GM21528 (cell line): ENCODE measurements around the gene OSBPL5.

ENCODE experiments used
- ATAC-seq: cut with Tn5 transposase; IDR thresholded peaks from one replicate; pipeline ENCODE4 v1.9.1; 2021; ENCODE audit warnings: mild to moderate bottlenecking, moderate library complexity; ENCODE audit not compliant: unreplicated experiment, low FRiP score

The OSBPL5 gene, protein sequence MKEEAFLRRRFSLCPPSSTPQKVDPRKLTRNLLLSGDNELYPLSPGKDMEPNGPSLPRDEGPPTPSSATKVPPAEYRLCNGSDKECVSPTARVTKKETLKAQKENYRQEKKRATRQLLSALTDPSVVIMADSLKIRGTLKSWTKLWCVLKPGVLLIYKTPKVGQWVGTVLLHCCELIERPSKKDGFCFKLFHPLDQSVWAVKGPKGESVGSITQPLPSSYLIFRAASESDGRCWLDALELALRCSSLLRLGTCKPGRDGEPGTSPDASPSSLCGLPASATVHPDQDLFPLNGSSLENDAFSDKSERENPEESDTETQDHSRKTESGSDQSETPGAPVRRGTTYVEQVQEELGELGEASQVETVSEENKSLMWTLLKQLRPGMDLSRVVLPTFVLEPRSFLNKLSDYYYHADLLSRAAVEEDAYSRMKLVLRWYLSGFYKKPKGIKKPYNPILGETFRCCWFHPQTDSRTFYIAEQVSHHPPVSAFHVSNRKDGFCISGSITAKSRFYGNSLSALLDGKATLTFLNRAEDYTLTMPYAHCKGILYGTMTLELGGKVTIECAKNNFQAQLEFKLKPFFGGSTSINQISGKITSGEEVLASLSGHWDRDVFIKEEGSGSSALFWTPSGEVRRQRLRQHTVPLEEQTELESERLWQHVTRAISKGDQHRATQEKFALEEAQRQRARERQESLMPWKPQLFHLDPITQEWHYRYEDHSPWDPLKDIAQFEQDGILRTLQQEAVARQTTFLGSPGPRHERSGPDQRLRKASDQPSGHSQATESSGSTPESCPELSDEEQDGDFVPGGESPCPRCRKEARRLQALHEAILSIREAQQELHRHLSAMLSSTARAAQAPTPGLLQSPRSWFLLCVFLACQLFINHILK

DNA sequence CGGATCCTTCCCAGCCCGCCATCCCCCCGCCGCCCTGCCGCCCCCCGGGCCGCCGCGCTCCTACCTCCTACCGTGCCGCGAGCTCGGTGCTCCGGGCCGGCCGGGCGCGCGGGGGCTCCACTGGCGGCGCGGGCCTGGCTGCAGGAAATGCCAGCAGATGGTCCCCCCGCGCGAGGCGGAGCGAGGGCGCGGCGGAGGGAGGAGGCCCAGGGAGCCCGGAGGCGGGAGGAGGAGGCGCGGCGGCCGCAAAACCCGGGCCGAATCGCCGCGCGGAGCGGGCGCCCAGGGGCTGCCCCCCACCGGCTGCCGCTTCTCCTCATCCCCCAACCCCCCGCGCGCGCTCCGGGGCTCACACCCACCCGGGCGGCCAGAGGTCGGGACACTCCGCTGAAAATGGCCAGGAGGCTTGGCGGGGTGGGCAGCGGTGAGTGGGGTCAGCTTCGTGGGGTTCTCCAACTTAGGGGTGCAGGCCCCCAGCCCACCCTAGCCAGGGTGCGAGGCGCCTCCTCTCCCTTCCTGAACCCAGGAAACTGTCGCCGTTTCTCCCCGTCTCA, at the start of gene OSBPL5:
TSS of gene OSBPL5 (minus strand) at position 159 of the 554 bp plus-strand sequence. CDS start 36,162 bp downstream, outside the sequence.
- no peak for ATAC-seq

DNA sequence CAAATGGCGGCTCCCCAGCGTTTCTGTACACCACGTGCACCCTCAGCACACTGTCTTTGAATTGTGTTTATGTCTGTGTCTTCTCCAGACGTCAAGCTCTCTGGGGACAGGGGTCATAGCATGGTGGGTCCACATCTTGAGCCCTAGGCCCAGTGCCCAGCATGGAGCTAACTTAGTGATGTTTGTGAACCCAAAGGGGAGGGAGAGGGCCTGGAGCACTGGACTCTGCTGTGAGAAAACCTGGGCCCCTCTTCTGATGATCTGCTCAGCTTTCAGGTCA, 49.2 kb upstream of the OSBPL5 start:
- no peak for ATAC-seq

DNA sequence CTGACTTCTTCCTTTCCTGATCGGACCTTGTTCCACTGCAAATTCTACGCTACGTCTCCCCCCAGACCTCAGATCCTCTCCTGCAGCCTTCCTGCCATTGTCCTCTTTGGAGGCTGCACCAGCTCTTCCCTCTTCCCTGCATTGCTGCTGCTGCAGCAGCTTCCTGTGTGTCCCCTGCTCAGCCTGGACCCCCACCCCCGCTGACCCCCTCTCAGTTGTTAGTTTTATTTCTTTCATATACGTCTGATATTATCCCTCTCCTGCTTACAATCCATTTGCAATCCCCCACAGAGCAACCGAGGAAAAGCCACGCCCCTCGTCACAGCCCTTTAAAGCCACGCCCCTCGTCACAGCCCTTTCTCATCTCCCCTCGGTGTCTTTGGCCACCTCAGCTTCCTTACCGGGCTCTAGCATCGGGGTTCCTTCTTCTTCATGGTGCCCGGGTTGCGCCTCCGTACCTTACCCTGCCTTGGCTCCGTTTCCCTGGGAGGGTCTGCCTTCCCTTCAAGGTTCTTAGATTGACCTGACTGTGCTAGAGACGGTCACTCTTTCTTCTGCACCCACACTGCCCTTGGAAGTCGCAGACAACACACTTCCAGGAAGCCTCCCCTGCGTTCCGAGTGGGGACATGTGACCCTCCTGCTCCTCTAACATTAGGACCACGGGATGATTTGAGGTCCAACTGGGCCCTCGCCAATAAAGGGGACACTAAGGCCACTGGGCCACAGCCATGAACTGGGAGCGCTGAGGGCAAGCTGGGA, 48.7 kb upstream of the OSBPL5 start:
- ATAC-seq = no peak

DNA sequence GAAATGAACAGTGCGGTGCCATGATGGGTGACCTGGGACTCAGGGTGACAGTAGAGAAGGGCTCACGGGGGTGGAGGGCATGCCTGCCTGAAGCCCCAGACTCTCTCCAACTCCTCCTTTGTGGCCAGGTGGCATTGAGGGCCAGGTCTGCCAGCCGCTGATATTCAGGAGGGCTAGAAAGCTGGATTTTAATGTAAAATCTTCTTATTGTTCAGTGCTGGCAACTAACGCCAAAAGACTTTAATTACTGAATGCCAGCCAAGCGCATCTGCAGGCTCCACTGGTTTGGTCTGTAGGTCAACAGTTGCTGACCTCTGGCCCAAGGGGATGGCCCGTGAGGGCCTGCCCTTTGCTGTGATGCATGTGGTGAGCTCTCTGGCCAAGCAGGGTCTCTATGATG, 43.2 kb upstream of the OSBPL5 start:
- ATAC-seq = no peak

DNA sequence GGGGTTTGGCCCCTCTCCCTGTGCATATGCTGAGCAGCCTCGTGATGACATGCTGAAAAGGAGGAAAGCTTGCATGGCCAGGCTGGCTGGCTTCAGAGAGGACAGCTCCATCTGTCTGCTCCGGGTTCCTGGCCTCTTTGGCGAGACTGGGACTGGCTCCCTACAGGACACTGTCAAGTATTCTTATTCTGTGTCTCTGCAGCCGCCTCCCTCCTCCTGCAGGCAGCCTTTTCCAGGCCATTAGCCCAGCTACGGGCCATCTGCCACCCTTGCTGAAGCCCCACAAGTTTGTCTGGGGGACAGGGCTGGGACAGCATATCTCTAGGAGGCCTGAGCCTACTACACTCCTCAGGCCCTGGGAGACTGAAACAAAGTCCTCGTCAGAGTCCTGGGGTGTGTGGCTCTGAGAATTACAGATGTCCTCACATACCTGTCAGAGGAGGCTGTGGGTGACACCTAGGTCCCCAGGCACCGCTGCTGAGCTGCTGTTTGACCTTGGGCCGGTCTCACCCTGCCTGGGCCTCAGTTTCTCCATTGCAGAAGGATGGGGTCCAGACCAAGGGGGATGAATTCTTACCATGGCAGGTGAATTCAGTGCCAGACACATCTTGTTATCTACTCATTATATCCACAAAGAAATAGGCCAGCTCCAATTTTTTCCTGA, 42.5 kb upstream of the OSBPL5 start:
- ATAC-seq = no peak

DNA sequence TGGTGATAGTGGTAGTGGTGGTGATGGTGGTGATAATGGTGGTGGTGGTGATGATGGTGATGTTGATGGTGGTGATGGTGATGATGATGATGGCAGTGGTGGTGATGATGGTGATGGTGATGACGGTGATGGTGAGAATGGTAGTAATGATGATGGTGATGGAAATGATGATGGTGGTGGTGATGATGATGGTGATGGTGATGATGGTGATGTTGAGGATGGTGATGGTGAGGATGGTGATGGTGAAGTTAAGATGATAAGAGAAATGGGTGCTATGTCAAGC, 41.8 kb upstream of the OSBPL5 start:
- no peak for ATAC-seq

DNA sequence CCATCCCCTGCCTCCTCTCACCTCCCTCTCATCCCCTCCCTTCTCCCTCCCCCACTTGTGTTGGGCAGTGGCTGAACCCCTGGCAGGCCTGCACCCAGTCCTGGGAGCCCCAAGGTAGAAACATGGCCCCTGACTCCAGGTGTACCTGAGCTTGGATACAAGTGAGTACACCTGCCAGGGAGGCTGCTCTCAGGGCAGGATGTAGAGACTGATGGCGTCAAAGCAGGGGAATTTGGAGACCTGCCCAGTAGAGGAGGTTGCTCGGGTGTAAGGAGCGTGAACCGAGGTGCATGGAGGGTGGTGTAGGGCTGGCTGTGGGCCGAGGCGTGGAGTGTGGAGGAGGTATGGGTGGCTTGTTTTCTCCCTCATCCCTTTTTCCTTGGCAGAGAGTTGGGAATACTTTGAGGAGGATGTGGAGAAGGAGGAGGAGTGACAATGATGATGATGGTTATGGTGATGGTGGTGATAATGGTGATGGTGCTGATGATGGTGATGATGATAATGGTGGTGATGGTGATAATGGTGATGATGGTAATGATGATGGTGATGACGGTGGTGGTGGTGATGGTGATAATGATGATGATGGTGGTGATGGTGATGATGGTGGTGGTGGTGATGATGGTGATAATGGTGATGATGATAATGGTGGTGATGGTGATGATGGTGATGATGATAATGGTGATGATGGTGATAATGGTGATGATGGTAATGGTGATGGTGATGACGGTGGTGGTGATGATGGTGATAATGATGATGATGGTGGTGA, 41.2 kb upstream of the OSBPL5 start:
- ATAC-seq = no peak

DNA sequence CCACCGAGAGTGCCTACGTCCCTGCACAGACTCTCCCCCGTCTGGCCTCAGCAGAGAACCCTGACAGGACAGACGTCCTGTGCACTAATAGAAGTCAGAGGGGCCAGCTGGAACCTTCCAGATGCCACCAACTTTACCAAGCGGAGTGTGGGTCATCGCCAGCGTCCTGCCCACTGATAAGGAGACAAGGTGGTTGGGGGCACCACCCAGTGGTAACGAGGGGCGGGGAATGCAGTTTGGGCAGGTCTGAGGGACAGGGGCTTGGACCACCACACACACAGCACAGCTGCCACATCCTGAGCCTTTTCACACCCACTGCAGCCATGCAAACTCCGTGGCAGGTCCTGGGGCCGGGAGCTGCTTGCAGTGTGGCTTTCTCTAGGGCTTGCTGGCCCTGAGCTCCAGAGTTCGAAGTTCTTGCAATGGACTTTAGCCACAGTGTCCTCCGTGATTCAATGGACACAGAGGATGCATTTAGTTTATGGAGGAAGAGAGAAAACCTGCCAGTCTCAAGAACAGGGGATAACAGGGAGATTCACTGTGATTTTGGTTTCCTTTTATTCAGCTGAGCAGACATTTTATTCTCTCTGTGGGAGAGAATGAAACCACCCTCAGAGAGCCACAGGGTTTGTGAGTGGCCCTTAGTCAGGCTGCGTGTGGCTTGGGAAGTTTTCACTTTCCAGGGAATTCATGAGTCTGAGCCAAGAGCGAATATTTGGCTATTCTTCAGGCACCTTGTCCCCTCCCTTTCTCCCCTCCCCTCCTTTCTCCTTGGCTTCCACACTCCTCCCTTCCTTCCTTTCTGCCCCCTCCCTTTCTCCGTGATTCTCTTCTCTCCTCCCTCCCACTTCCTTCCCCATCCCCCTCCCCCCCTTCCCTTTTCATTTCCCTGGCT, 40.4 kb upstream of the OSBPL5 start:
- ATAC-seq = no peak

DNA sequence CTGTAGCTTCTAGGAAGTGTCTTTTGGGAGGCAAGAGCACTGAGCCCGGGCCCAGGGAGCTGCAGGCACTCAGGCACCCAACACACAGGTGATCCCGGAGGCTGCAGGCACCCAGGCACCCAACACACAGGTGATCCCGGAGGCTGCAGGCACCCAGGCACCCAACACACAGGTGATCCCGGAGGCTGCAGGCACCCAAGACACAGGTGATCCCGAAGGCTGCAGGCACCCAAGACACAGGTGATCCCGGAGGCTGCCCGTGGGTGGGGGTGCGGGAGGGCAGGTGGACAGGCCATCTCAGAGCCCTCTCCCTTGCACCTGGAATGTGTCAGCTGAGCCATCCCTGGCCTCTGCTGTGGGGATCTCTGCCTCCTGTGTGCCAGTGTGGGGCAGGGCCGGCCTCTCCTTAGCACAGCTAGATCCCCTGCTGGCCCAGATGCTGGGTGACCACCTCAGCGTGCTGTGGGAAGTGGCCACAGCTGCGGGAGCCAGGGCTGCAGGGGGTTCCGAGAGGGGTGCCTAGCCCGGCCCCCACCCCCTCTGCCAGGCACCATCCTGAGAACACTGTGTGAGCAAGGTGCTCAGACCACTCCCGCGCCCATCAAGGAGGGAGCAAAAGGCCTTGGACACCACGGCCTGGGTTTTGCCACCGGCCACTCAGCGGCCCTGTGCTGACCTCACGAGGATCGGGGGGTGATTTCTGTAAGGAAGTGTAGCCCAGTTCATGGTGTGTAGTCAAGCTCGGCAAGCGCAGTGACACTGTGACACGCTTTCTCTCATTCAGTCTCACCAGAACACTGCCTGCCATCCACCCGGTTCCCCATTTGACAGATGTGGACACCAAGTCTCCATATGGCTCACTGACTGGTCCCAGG, 39.3 kb upstream of the OSBPL5 start:
- ATAC-seq = no peak

DNA sequence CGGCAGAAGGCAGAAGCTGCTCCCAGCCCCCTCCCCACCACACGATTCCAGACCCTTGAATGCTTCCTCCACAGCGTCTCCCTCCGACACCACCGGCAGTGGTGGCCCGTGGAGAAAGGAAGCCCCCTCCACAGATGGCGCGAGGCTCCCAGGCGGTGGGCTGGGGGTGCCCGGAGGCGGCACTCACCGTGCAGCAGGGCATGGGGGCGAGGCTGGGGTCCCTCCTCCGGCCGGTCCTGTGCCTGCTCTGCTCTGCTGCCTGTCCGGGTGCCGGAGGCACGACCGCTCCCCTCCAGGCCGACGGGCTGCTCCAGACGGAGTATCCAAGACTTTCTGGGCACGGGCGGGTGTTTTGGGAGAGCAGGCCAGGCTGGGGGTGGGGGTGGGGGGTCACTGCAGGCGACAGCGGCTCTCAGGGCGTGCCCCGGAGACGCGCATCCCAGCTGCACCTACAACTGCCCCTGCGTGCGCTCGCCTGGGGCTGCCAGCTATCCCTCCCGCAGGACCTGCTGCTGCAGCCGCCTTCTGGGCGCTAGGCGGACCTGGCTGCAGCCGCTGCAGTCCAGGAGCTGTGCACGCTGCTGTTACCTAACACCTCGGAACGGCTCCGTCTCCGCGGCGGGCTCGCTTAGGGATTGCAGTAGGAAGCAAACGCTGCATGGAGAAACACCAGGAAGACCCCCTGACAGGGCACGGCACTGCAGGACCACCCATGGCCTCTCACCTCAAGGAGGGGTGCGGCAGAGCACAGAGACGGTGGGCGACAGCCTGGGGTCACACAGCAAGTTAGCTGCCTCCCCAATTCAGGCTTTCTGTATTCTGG, 38.3 kb upstream of the OSBPL5 start:
- ATAC-seq = no peak

DNA sequence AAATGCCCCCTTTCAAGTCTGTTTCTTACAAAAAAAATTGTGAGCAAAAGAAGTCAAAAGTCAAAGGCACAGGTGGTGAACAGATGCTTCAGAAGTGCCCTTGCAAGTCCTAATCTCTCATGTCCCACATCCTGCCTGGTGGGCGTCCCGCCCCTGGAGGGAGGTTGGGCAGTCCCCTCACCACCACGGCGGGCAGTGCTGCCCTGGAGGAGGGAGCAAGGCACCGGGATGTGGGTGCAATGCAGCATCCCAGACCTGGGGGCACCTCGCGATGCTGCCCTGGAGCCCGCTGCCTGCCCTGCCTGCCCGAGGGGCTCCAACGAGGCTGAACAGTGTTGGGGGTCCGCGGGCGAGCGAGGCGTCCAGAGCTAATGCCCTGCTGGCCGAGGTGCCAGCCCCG, 37.6 kb upstream of the OSBPL5 start:
- ATAC-seq = no peak

DNA sequence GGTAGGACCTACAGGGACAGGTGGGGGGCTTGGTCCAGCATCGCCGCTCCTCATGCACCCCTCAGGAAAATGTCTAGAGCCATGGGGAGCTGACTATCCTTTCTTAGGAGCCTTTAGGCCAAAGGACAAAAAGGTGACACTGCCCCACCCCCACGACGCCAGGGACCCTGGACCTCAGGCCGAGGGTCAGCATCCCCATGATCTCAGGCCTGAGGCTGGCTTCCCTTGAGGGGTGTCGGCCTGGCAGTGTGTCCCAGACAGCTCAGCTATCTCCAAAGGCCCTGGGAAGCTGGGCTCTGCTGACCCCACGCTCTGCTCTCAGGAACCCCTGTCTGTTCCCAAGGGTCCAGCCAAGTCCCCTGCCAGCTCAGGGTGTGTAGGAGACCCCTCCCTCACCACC, 37.2 kb upstream of the OSBPL5 start:
- ATAC-seq = no peak

DNA sequence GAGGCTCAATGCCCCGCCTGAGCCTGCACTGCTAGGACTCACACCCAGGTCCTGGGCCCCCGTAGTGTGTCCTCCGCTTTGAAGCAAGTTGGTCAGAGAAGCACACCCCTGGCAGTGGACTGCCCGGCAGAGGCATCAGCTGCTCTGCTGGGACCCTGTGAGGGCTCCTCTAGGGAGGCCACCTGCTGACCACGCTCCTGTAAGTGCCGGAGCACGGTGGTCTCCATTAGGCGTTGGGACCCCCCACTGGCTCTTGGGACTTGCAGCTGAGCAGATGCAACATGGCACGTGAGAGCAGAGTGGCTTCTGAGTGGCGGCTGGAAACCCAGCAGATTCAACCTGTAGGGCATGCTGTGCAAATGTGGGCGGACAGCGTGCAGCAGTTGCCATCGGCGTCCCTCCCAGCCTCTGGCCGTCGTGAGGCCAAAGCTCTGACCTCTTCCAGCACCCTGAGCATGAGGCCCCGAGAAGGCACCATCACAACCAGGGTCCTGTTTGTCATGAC, 36.6 kb upstream of the OSBPL5 start:
- no peak for ATAC-seq

DNA sequence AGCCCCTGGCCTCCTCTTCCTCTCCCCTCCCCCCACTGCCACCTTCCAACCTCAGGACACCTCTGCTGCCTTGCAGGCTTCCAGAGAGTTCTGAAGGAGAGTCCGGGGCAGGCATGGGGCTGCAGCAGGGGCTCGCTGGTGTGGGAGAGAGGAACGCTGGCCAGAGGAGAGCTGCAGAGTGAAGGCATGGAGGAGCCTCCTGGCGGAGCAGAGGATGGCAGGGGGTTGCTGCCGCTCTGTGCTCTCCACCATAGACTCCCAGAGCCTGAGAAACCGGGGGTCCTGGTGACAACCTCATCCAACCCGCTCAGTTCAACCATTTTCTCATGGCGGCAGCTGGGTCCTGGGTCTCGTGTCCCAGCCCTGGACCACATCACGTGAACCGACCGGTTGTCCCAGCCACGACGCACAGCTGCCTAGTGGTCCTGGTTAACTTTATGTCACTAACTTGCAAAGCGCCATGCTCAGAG, 36.0 kb upstream of the OSBPL5 start:
- no peak for ATAC-seq

DNA sequence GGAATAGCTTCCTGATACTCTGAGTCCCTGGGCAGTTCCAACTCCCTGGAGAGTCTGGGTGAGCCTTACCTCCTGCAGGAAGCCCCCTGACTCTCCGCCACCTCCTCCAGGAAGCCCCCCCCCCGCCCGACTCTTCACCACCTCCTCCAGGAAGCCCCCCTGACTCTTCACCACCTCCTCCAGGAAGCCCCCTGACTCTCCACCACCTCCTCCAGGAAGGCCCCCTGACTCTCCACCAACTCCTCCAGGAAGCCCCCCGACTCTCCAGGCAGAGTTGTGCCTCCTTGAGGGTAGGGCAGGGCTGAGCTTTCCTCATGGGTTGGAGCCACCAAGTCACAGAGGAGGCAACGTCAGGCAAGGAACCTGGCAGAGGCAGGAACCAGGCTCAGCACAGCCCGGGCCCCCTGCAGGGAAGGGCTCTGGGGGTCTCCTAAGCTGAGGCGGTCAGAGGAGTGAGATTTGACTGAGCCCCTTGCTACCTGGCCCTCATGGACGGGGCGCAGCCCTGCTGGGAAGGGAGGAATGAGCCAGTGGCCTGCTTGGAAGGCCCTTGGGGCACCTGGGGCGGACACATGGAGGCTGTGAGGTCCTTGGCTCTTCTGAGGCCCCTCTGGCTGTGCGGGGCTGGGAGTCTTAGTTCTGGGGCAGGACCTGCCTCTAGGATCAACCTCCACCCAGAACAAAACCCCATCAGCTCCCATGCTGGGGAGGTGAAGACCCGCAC, 35.4 kb upstream of the OSBPL5 start:
- ATAC-seq = no peak
